SK-N-SH treated with all-trans-retinoic acid at 6 μM for 48 hours (cell line): Measurements from ENCODE around the gene RTRAF.

Source experiments
- ATAC-seq: fragments of 200-7000 bp; cut with Tn5 transposase; 3 replicates; pipeline ENCODE4 v1.9.1; 2020; ENCODE audit warnings: mild to moderate bottlenecking, moderate library complexity
- ARNTL ChIP-seq: fragments of 450-650 bp; formaldehyde crosslinking; IDR thresholded peaks from 2 replicates; pipeline ENCODE4 v1.5.0; 2020; ENCODE audit warnings: low read depth, mild to moderate bottlenecking, moderate library complexity, borderline replicate concordance
- BACH2 ChIP-seq: fragments of 250-450 bp; sonication (Bioruptor Pico); IDR thresholded peaks from 2 replicates; pipeline ENCODE4 v1.9.0; 2021; ENCODE audit warnings: mild to moderate bottlenecking, borderline replicate concordance
- CREB5 ChIP-seq: fragments of 250-450 bp; sonication (Bioruptor Pico); IDR thresholded peaks from 2 replicates; pipeline ENCODE4 v1.5.1; 2020; ENCODE audit warnings: low read depth, mild to moderate bottlenecking, moderate library complexity
- CSDC2 ChIP-seq: fragments of 250-450 bp; sonication (Bioruptor Pico); IDR thresholded peaks from 2 replicates; pipeline ENCODE4 v1.5.0; 2020; ENCODE audit warnings: mild to moderate bottlenecking, moderate library complexity
- CSRNP3 ChIP-seq: fragments of 250-450 bp; sonication (Bioruptor Pico); IDR thresholded peaks from 2 replicates; pipeline ENCODE4 v1.5.1; 2021; ENCODE audit warnings: mild to moderate bottlenecking, moderate library complexity
- ESRRG ChIP-seq: fragments of 250-450 bp; sonication (Bioruptor Pico); IDR thresholded peaks from 2 replicates; pipeline ENCODE4 v1.6.1; 2021; ENCODE audit warnings: mild to moderate bottlenecking
- GLIS3 ChIP-seq: fragments of 250-450 bp; sonication (Bioruptor Pico); IDR thresholded peaks from 2 replicates; pipeline ENCODE4 v1.5.0; 2020; ENCODE audit warnings: mild to moderate bottlenecking, moderate library complexity
- OSR1 ChIP-seq: fragments of 250-450 bp; sonication (Bioruptor Pico); IDR thresholded peaks from 2 replicates; pipeline ENCODE4 v1.8.0; 2022; ENCODE audit warnings: moderate library complexity, mild to moderate bottlenecking, inconsistent platforms
- PATZ1 ChIP-seq: fragments of 250-450 bp; sonication (Bioruptor Pico); IDR thresholded peaks from 2 replicates; pipeline ENCODE4 v1.8.0; 2020; ENCODE audit warnings: mild to moderate bottlenecking, moderate library complexity, borderline replicate concordance
- POU6F1 ChIP-seq: fragments of 250-450 bp; sonication (Bioruptor Pico); IDR thresholded peaks from 2 replicates; pipeline ENCODE4 v1.8.0; 2021; ENCODE audit warnings: low read depth, mild to moderate bottlenecking, moderate library complexity, borderline replicate concordance
- PPARA ChIP-seq: fragments of 250-450 bp; sonication (Bioruptor Pico); IDR thresholded peaks from 2 replicates; pipeline ENCODE4 v1.5.0; 2020; ENCODE audit warnings: mild to moderate bottlenecking, borderline replicate concordance
- RARB ChIP-seq: fragments of 250-450 bp; sonication (Bioruptor Pico); IDR thresholded peaks from 2 replicates; pipeline ENCODE4 v1.8.0; 2021; ENCODE audit warnings: mild to moderate bottlenecking, moderate library complexity
- SNAI2 ChIP-seq: fragments of 250-450 bp; sonication (Bioruptor Pico); IDR thresholded peaks from 2 replicates; pipeline ENCODE4 v1.5.0; 2020; ENCODE audit warnings: mild to moderate bottlenecking, moderate library complexity
- TCF4 ChIP-seq: fragments of 250-450 bp; sonication (Bioruptor Pico); IDR thresholded peaks from 2 replicates; pipeline ENCODE4 v1.8.0; 2021; ENCODE audit warnings: mild to moderate bottlenecking, moderate library complexity, borderline replicate concordance
- TOX ChIP-seq: fragments of 250-450 bp; sonication (Bioruptor Pico); IDR thresholded peaks from 2 replicates; pipeline ENCODE4 v1.8.0; 2021; ENCODE audit warnings: mild to moderate bottlenecking, moderate library complexity, borderline replicate concordance
- ZC3H10 ChIP-seq: fragments of 250-450 bp; sonication (Bioruptor Pico); IDR thresholded peaks from 2 replicates; pipeline ENCODE4 v1.5.1; 2021; ENCODE audit warnings: mild to moderate bottlenecking, moderate library complexity
- ZFP3 ChIP-seq: fragments of 250-450 bp; sonication (Bioruptor Pico); IDR thresholded peaks from 2 replicates; pipeline ENCODE4 v1.5.0; 2020; ENCODE audit warnings: mild to moderate bottlenecking, moderate library complexity
- ZFP30 ChIP-seq: fragments of 450-650 bp; formaldehyde crosslinking; IDR thresholded peaks from 2 replicates; pipeline ENCODE4 v1.5.0; 2022; ENCODE audit warnings: mild to moderate bottlenecking, moderate library complexity
- ZNF565 ChIP-seq: fragments of 450-650 bp; formaldehyde crosslinking; conservative IDR thresholded peaks from 2 replicates; pipeline ENCODE4 v1.5.0; 2020; ENCODE audit warnings: low read depth, mild to moderate bottlenecking, moderate library complexity
- ZNF70 ChIP-seq: fragments of 450-650 bp; formaldehyde crosslinking; IDR thresholded peaks from 2 replicates; pipeline ENCODE4 v1.5.0; 2020; ENCODE audit warnings: mild to moderate bottlenecking, moderate library complexity
- ZNF8 ChIP-seq: fragments of 450-650 bp; formaldehyde crosslinking; IDR thresholded peaks from 2 replicates; pipeline ENCODE4 v1.5.0; 2020; ENCODE audit warnings: mild to moderate bottlenecking, moderate library complexity

The RTRAF gene

GRCh38 chr14:51990488-51990887, 1.1 kb downstream of the RTRAF start:
- no peak for ATAC-seq
- no peak for TF ChIP-seq ESRRG (CRISPR knock-in tag)
- no peak for TF ChIP-seq ZNF565 (CRISPR knock-in tag)
- no peak for TF ChIP-seq ZFP30 (CRISPR knock-in tag)
- TF ChIP-seq ZNF70 (CRISPR knock-in tag), result no peak
- TF ChIP-seq TCF4 (CRISPR knock-in tag), result no peak
- no peak for TF ChIP-seq OSR1
- TF ChIP-seq BACH2 (CRISPR knock-in tag), result no peak
- TF ChIP-seq PATZ1 (CRISPR knock-in tag), result no peak
- TF ChIP-seq PPARA (CRISPR knock-in tag), result no peak
- no peak for TF ChIP-seq ZNF8 (CRISPR knock-in tag)
- TF ChIP-seq SNAI2 (CRISPR knock-in tag), result no peak
- TF ChIP-seq POU6F1, result no peak
- no peak for TF ChIP-seq ZC3H10 (CRISPR knock-in tag)
- no peak for TF ChIP-seq CSRNP3 (CRISPR knock-in tag)
- no peak for TF ChIP-seq ARNTL (CRISPR knock-in tag)
- TF ChIP-seq TOX (CRISPR knock-in tag), result no peak
- no peak for TF ChIP-seq ZFP3 (CRISPR knock-in tag)
- TF ChIP-seq CREB5 (CRISPR knock-in tag), result no peak

GRCh38 chr14:51993285-51993920, 4.1 kb downstream of the RTRAF start:
- ATAC-seq, result no peak
- TF ChIP-seq PATZ1 (CRISPR knock-in tag) (no peak), OSR1 (no peak), TOX (CRISPR knock-in tag) (no peak), GLIS3 (CRISPR knock-in tag) (no peak), PPARA (CRISPR knock-in tag) (no peak), ZNF565 (CRISPR knock-in tag) (no peak), RARB (CRISPR knock-in tag) (no peak), CSDC2 (no peak)

GRCh38 chr14:51996148-51996746, 6.9 kb downstream of the RTRAF start:
- TF ChIP-seq PPARA (CRISPR knock-in tag), result no peak
- ATAC-seq, result no peak; the same call in 2 of the 3 replicates
